ENCODE results near the gene SARS2.

The SARS2 gene

DNA sequence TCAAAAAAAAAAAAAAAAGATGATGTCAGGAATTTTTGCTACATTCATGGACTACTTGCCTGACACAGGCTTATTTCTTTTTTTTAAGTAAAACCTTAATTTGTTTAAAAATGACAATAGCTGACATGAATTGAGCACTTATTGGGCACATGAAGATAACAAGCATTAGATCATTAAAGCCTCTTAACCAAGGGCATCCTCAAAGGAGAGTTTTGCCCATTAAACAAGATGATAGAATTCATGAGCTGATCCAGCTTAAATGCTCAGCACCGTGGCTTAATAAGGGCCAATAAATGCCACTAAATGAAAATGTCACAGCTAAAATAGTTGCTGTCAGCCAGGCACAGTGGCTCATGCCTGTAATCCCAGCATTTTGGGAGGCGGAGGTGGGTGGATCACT is 25.7 kb upstream of the SARS2 start:
- no peak overlapping the region for H3K4me3 ChIP-seq (ENCODE audit: low read depth, low read length)
- TF ChIP-seq, protein P1, sequence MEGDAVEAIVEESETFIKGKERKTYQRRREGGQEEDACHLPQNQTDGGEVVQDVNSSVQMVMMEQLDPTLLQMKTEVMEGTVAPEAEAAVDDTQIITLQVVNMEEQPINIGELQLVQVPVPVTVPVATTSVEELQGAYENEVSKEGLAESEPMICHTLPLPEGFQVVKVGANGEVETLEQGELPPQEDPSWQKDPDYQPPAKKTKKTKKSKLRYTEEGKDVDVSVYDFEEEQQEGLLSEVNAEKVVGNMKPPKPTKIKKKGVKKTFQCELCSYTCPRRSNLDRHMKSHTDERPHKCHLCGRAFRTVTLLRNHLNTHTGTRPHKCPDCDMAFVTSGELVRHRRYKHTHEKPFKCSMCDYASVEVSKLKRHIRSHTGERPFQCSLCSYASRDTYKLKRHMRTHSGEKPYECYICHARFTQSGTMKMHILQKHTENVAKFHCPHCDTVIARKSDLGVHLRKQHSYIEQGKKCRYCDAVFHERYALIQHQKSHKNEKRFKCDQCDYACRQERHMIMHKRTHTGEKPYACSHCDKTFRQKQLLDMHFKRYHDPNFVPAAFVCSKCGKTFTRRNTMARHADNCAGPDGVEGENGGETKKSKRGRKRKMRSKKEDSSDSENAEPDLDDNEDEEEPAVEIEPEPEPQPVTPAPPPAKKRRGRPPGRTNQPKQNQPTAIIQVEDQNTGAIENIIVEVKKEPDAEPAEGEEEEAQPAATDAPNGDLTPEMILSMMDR (IDR thresholded peaks at IDR 0.05; ENCODE audit: low read depth, low read length, missing control alignments), result no peak
- no peak for DNase-seq (ENCODE audit: low read depth)

GRCh38 chr19:38953677-38954076 is 23.1 kb upstream of the SARS2 start:
- TF ChIP-seq, protein P1 (IDR thresholded peaks at IDR 0.05; ENCODE audit: low read depth, low read length, missing control alignments), result no peak
- no peak overlapping the region for H3K4me3 ChIP-seq (ENCODE audit: low read depth, low read length)
- DNase-seq (ENCODE audit: low read depth), result no peak

- no peak overlapping the region for H3K4me3 ChIP-seq (ENCODE audit: low read depth, low read length)
- TF ChIP-seq, protein P1 (IDR thresholded peaks at IDR 0.05; ENCODE audit: low read depth, low read length, missing control alignments), result peak; percentile 55
- DNase-seq (ENCODE audit: low read depth), result no peak
These were observed 22.0 kb upstream of the SARS2 start for GRCh38 chr19:38952395-38953165.

GRCh38 chr19:38951187-38951586 is 20.6 kb upstream of the SARS2 start:
- DNase-seq (ENCODE audit: low read depth), result no peak
- TF ChIP-seq, protein P1 (IDR thresholded peaks at IDR 0.05; ENCODE audit: low read depth, low read length, missing control alignments), result no peak
- no peak overlapping the region for H3K4me3 ChIP-seq (ENCODE audit: low read depth, low read length)

- DNase-seq (ENCODE audit: low read depth), result peak; percentile 16
- TF ChIP-seq, protein P1 (IDR thresholded peaks at IDR 0.05; ENCODE audit: low read depth, low read length, missing control alignments), result no peak
- H3K4me3 ChIP-seq (ENCODE audit: low read depth, low read length), result peak overlapping the region; percentile 37; the same call in 1 of the 2 replicates
These were observed 19.2 kb upstream of the SARS2 start for GRCh38 chr19:38949580-38950367.

DNA sequence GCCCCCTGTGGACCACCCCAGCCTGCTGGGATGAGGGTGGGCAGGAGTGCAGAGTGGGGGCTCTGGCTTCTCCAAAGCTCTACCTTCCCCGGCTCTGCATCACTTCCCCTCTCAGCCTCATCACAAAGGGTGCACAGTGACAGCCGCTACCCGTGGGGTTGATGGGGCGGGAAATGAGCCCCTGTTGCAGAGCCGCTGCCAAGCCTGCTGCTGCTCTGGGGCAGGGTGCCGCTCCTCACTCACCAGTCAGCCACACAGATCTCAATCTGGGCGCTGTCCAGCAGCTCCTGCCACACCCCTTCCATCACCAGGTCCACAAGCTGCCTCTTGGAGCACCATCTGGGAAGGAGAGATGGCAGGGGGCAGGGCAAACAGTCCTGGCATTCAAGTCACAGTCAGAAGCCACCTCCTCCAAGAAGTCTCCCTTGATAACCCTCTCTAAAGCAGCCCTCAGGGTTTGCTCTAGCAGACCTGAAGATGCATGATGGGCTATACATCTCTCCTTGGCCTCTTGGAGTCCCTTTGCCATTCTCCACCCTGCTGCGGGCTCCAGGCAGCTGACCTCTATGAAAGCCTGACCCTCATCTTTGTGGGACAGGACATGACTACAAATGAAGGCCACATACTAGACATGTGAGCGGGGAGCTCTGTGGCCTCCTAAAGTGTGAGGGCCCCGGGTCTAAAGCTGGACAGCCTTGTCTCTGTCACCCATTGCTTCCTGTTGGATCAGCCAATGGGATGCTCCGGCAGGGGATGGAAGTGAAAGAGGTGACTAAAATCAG is 15.9 kb upstream of the SARS2 start:
- DNase-seq (ENCODE audit: low read depth), result no peak
- H3K4me3 ChIP-seq (ENCODE audit: low read depth, low read length), result no peak overlapping the region
- TF ChIP-seq, protein P1 (IDR thresholded peaks at IDR 0.05; ENCODE audit: low read depth, low read length, missing control alignments), result no peak
